Thymus (tissue), 11 donors: ENCODE results near the gene KCNIP4. TPM values are rescaled to one million over a fixed set of nuclear protein-coding genes. Genes with fewer than 3 reads are reported as not detected.

ENCODE experiments used
- DNase-seq, 9 donors: peaks; one replicate each; pipeline ENCODE4 v3.0.0-alpha.2; 2013; ENCODE audit warnings: low spot score in 9 of 9, low read depth in 6 of 9, missing footprints in 1 of 9
- H3K27ac ChIP-seq, 2 donors: one replicate each; pipeline ENCODE4 v1.5.1; 2013; ENCODE audit warnings: control low read depth in 1 of 2, low read depth in 1 of 2, low read length in 1 of 2, mild to moderate bottlenecking in 1 of 2, moderate library complexity in 1 of 2
- H3K27me3 ChIP-seq, 2 donors: one replicate each; pipeline ENCODE4 v1.5.1; 2013; ENCODE audit warnings: low read length in 1 of 2; ENCODE audit not compliant: control insufficient read depth in 2 of 2, insufficient read depth in 1 of 2
- H3K36me3 ChIP-seq, 2 donors: one replicate each; pipeline ENCODE4 v1.5.1; 2013; ENCODE audit warnings: low read length in 1 of 2, mild to moderate bottlenecking in 1 of 2, moderate library complexity in 1 of 2; ENCODE audit not compliant: control insufficient read depth in 2 of 2, insufficient read depth in 2 of 2
- H3K4me1 ChIP-seq, 2 donors: one replicate each; pipeline ENCODE4 v1.5.1; 2013; ENCODE audit warnings: low read length in 2 of 2; ENCODE audit not compliant: control insufficient read depth in 2 of 2, insufficient read depth in 2 of 2
- H3K4me3 ChIP-seq, 2 donors: one replicate each; pipeline ENCODE4 v1.5.1; 2013; ENCODE audit warnings: low read length in 2 of 2, control low read depth in 1 of 2, mild to moderate bottlenecking in 1 of 2
- H3K9me3 ChIP-seq, 2 donors: one replicate each; pipeline ENCODE4 v1.5.1; 2013; ENCODE audit warnings: low read length in 1 of 2, mild to moderate bottlenecking in 1 of 2; ENCODE audit not compliant: control insufficient read depth in 2 of 2, insufficient read depth in 1 of 2
- WGBS: extraction: QIAGEN DNeasy Blood & Tissue Kit; methylation state at CpG from one replicate; pipeline ENCODE4 v1.1.7; 2013; 5-methylcytosine and 5-hydroxymethylcytosine counted together
- polyA plus RNA-seq: library from polyadenylated mRNA; stranded (reverse); fragments of 200-250 nt; gene quantifications from one replicate; pipeline ENCODE4 v1.2.3, GENCODE V29; 2013
- total RNA-seq: library from RNA; stranded (reverse); fragments of 120-200 nt; gene quantifications from one replicate; pipeline ENCODE4 v1.2.4, GENCODE V29; 2013
- donor health status: healthy.

Gene KCNIP4
- total and polyA plus RNA-seq, 2 donors: 0.07 TPM; not detected in 1

- Histone ChIP-seq H3K27me3 (no peaks in the 10 kb centered on the region), H3K27ac (no peak overlapping the region), H3K36me3 (no peaks in the 10 kb centered on the region), H3K4me3 (no peak overlapping the region), H3K4me1 (no peaks in the 10 kb centered on the region), H3K9me3 (no peaks in the 10 kb centered on the region)
- DNase-seq: no peak
- WGBS: 80% methylated on average over 4 of the region's 4 CpGs
Measured at GRCh38 chr4:21454201-21454600, 494.4 kb downstream of the KCNIP4 start.

GRCh38 chr4:21452931-21453330, 495.6 kb downstream of the KCNIP4 start:
- Histone ChIP-seq H3K36me3 (no peaks in the 10 kb centered on the region), H3K4me3 (no peak overlapping the region), H3K9me3 (no peaks in the 10 kb centered on the region), H3K27ac (no peak overlapping the region), H3K4me1 (no peaks in the 10 kb centered on the region), H3K27me3 (no peaks in the 10 kb centered on the region)
- DNase-seq: no peak

- H3K4me1 ChIP-seq: no peaks in the 10 kb centered on the region
- WGBS: 44% methylated on average over 1 of the region's 1 CpG
Measured at GRCh38 chr4:21451032-21451431, 497.5 kb downstream of the KCNIP4 start.

GRCh38 chr4:21450331-21450730, 498.2 kb downstream of the KCNIP4 start:
- Histone ChIP-seq H3K27me3 (no peaks in the 10 kb centered on the region), H3K27ac (no peak overlapping the region), H3K9me3 (no peaks in the 10 kb centered on the region), H3K36me3 (no peaks in the 10 kb centered on the region), H3K4me1 (no peaks in the 10 kb centered on the region), H3K4me3 (no peak overlapping the region)
- DNase-seq: no peak
- 86% methylated on average over 4 of the region's 4 CpGs for WGBS

More at GRCh38 chr4:21451032-21451431, 497.5 kb downstream of the KCNIP4 start:
- no peak for DNase-seq
- H3K4me3 ChIP-seq: no peak overlapping the region
- no peak overlapping the region for H3K27ac ChIP-seq
- H3K27me3 ChIP-seq: no peaks in the 10 kb centered on the region
- no peaks in the 10 kb centered on the region for H3K36me3 ChIP-seq
- no peaks in the 10 kb centered on the region for H3K9me3 ChIP-seq

GRCh38 chr4:21447301-21448054, 501.1 kb downstream of the KCNIP4 start:
- H3K9me3 ChIP-seq: no peaks in the 10 kb centered on the region
- H3K27me3 ChIP-seq: no peaks in the 10 kb centered on the region
- no peak overlapping the region for H3K27ac ChIP-seq
- H3K4me1 ChIP-seq: no peaks in the 10 kb centered on the region
- H3K4me3 ChIP-seq: no peak overlapping the region
- no peaks in the 10 kb centered on the region for H3K36me3 ChIP-seq
- DNase-seq: no peak

GRCh38 chr4:21420166-21420565, 528.4 kb downstream of the KCNIP4 start:
- H3K9me3 ChIP-seq: no peaks in the 10 kb centered on the region
- no peaks in the 10 kb centered on the region for H3K27me3 ChIP-seq
- no peak overlapping the region for H3K4me3 ChIP-seq
- H3K36me3 ChIP-seq: no peaks in the 10 kb centered on the region
- DNase-seq: no peak
- WGBS: 77% methylated on average over 2 of the region's 2 CpGs
- H3K4me1 ChIP-seq: no peaks in the 10 kb centered on the region
- H3K27ac ChIP-seq: no peak overlapping the region

GRCh38 chr4:21415728-21416127, 532.8 kb downstream of the KCNIP4 start:
- H3K4me1 ChIP-seq: no peaks in the 10 kb centered on the region
- no peak overlapping the region for H3K4me3 ChIP-seq
- no peak overlapping the region for H3K27ac ChIP-seq
- no peaks in the 10 kb centered on the region for H3K36me3 ChIP-seq
- no peaks in the 10 kb centered on the region for H3K27me3 ChIP-seq
- WGBS: 91% methylated on average over 4 of the region's 4 CpGs
- H3K9me3 ChIP-seq: no peaks in the 10 kb centered on the region
- DNase-seq: no peak

GRCh38 chr4:21413807-21414370, 534.7 kb downstream of the KCNIP4 start:
- Histone ChIP-seq H3K4me3 (no peak overlapping the region), H3K27me3 (no peaks in the 10 kb centered on the region), H3K4me1 (no peaks in the 10 kb centered on the region), H3K9me3 (no peaks in the 10 kb centered on the region), H3K27ac (no peak overlapping the region), H3K36me3 (no peaks in the 10 kb centered on the region)
- WGBS: 91% methylated on average over 5 of the region's 5 CpGs
- DNase-seq: no peak

GRCh38 chr4:21411086-21411485, 537.5 kb downstream of the KCNIP4 start:
- no peaks in the 10 kb centered on the region for H3K36me3 ChIP-seq
- DNase-seq: no peak
- 25% methylated on average over 1 of the region's 1 CpG for WGBS
- no peaks in the 10 kb centered on the region for H3K9me3 ChIP-seq
- H3K4me1 ChIP-seq: no peaks in the 10 kb centered on the region
- no peaks in the 10 kb centered on the region for H3K27me3 ChIP-seq
- no peak overlapping the region for H3K4me3 ChIP-seq
- no peak overlapping the region for H3K27ac ChIP-seq
